Skeletal muscle cell (primary cell): ENCODE data around the gene MMADHC.
"Not testable (repeated sequence)": the region's sequence is repeated elsewhere in the genome, so short reads cannot be mapped to it uniquely, and the experiment has no call there.

Experiments used
- DNase-seq: peaks from one replicate; pipeline ENCODE4 v3.0.0-alpha.2; 2010; ENCODE audit warnings: low read depth
- H3K4me3 ChIP-seq: 2 replicates; pipeline ENCODE4 v1.5.1; 2011; ENCODE audit warnings: low read depth, mild to moderate bottlenecking, control low read depth, low read length, moderate library complexity

Gene MMADHC

DNA sequence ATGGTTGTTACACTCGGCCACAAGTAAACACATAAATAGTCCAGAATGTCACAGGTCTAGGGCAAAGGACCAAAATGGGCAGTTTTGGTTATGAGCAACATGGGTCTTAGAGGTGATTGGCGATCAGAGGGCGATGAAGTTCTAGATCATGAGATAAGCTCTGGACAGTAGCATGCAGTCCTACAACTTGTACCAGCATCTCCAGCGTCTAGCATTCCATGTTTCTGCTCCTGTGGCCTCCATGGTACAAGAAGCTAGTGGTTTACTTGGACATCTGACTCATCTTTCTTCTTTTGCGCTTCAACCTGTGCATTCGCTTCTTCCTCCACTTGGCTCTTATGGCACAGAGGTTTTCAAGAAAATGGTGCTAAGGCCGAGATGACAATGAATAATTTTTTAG is 8.9 kb upstream of the MMADHC start:
- no peak for DNase-seq
- no peak overlapping the region for H3K4me3 ChIP-seq

DNA sequence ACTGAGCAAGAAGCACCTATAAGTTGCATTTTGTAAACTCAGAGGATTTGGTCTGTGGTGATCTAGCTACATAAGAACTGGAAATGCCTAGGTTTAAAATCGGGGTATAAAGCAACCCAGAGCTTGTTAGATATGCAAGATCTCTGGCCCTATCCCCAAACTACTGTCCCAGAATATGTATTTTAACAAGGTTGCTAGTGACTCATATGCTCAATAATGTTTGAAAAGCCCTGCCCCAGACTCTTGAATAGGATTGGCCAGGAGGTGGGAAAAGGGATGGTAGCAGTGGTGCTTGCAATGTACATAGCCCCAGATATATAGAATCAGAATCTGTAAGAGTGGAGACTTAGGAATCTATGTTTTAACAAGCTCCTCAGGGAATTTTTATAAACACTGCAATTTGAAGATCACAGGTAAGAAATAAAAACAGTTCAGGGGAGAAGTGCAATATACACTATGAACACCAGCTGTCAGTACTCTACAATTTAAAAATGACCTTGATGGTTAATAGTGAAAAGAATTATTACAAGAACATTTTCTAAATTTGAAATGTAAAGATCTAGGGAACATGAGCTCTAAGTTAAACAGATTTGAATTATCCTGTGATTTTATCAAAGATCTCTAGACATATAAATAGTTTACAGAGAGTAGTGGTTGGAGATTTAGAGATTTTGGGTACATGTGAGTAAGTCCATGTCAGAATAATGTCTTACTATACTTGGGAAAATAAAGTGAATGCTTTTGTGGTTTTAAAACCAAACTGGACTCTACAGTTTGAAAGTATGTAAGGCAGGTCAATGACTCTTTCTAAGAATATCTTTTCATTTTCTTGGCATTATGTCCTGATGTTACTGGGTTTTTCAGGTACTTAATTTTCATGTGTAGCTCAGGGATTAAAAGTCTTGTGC is 7.7 kb upstream of the MMADHC start:
- H3K4me3 ChIP-seq, result no peak overlapping the region
- DNase-seq, result no peak

DNA sequence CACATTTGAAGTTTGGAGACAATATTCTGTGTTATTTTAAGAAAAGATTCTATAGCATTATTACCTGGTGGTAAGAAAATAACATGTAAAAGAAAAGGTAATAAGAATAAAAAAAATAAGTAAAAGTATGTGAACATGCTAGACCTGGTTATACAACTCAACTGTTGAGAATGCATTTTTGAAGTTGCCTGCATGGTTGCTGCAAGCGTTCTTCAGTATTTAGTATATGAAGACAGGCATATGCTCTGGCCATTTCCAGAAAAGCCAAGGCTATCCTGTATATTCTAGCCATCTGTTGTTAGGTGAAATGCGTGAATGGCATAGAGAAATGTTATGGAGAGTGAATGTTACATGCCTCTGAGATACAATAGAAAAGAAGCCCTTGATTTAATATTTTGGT is 6.8 kb upstream of the MMADHC start:
- DNase-seq, result no peak
- no peak overlapping the region for H3K4me3 ChIP-seq

DNA sequence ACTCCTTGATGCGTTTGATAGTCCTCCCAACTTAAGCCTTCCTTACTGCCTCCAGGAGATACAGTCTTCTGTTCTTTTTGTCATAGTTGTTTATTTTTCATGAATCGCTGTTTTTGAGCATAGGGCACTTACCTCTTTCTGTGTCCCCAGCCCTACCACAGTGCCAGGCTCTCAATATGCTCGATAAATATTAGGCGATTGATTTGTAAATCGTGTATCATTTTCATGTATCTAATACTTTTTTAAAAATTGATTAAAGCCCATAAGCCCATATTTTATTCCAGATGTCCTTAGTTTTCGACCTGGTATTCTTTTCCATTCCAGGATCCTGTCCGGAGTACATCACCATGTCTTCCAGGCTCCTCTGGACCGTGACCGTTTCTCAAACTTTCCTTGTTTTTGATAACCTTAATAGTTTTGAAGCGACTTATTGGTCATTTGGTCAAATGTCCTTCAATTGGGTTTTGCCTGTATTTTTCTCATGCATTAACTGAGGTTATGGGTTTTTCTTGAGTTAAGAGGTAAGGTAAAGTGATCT is 444 bp upstream of the MMADHC start:
- H3K4me3 ChIP-seq, result peak overlapping the region; percentile 63
- no peak for DNase-seq

- peak overlapping the region; percentile 63 for H3K4me3 ChIP-seq
- DNase-seq, result no peak
These were observed 716 bp downstream of the MMADHC start for GRCh38 chr2:149586898-149587219.

DNA sequence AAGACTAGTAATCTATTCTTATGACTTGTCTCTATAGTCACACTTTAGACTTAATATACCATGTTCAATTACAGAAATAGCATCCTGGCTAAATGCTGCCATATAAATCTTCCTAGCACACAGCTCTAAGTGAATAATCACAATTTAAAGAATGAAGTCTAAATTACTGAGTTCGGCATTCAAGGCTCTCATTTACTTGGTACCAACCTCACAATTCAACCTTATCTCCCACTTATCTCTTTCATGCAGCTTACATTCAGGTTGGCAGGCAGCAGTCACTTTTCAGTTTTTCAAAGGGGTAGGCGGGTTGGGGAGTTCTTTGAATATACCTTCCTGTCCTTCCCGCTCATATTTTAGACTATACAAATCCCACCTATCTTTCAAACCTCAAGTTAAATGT is 1.5 kb downstream of the MMADHC start:
- H3K4me3 ChIP-seq, result peak overlapping the region; percentile 63
- DNase-seq, result no peak

DNA sequence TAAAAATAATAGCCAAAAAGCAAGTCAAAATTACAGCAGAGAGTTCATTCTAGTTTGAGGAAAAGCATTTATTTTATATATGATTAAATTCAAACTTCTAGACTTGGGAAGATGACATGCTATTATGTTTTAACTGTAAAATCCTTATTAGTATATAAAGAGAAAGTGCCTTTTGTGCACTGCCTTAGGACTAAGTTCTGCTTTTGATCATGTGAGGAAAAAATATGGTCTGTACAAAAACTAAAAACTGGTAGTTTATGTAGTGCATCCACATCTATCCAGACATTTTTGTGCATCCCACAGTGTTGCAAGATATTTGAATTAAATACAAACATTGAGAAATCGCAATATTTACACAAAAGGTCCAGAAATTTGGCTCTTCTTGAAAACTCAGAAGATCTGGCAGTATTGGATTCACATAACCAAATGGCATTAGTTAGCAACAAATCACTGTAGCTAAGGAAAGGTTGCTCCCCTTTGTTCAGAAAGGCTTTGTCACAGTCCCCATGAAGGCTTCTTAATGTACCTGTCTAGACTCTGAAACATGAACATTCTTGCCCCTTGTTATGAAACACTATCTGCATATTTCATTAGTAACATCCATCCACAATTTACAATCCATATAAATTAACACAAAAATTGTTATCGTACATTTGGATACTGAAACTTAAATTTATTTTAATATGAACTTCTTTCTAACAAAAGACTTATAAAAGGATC is 2.2 kb downstream of the MMADHC start:
- no peak overlapping the region for H3K4me3 ChIP-seq
- no peak for DNase-seq

DNA sequence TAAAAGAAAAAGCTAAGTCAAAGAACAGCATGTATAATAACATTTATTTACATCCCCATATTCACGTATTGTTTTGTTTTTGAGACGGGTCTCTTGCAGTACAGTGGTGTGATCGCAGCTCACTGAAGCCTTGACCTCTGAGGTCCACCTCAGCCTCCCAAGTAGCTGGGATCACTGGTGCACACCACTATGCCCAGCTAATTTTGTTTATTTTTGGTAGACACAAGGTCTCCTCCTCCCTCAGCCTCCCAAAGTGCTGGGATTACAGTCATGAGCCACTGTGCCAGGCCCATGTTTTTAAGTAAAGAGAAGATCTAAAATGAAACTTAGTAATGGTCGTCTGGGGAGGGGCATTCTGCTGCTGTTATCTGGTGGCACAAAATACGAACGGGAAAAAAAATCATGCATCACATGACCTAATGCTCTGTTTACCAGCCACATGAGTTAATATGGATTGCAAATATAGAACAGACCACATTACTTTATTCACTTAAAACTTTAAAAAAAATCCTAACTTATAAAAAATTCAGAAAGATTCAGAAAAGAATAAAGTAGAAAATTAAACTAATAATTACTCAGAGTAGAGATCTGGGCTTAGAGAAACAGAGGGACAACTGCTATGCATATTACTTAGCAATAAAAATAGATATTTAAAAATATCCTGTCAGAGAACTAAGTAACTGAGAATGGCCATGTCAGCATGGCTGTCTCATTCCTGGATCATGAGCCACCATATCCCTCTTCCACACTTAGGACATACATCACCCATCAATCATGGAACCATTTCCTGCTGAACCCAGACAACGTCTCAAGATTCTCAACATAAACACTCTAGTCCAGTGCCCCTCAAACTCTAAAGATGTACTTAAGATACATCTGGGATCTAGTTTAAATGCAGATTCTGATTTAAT is 7.3 kb downstream of the MMADHC start:
- H3K4me3 ChIP-seq, result no peak overlapping the region
- no peak for DNase-seq

GRCh38 chr2:149577269-149577668 is 10.3 kb downstream of the MMADHC start:
- DNase-seq, result no peak

GRCh38 chr2:149575752-149576151 is 11.8 kb downstream of the MMADHC start:
- H3K4me3 ChIP-seq, result no peak overlapping the region
- no peak for DNase-seq

More at GRCh38 chr2:149577269-149577668, 10.3 kb downstream of the MMADHC start:
- no peak overlapping the region for H3K4me3 ChIP-seq

DNA sequence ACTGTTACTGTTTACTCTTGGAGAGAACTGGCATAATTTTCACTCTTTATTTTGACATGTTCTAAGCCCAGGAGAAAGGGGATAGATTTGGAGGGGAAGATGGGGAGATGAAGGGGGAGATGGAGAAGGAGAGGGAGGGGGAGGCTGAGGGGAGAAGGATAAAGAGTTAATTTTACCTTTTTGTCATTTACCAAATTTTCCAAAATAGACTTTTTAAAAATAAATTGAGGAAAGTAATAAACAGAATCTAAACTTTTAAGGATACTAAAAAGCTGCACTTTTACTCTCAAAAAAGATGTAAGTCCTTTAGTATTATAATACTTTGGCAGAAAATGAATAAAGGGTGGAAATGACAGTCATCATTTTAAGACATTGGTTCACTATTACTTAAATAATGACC is 12.3 kb downstream of the MMADHC start:
- no peak for DNase-seq
- H3K4me3 ChIP-seq, result no peak overlapping the region

DNA sequence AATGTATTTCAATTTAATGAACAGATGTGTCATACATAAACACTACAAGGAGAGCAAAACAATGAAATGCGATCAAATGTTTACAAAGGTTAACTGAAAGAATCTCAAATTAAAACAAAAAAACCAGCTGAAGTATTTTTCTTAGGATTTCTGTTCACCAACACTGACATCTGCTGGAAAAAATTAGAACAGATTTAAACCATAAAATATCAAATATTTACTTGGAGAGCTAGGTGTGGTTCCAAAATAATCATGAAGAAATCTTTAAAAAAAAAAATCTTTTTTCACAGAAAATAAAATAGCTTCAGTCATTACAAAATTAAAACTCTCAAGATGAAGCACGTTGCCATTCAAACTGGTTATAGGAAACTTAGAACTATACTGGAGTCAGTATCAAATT is 13.8 kb downstream of the MMADHC start:
- no peak for DNase-seq
- H3K4me3 ChIP-seq, result no peak overlapping the region

- DNase-seq, result no peak
- H3K4me3 ChIP-seq, result no peak overlapping the region
These were observed 15.2 kb downstream of the MMADHC start for GRCh38 chr2:149572102-149572953.

- no peak overlapping the region for H3K4me3 ChIP-seq
- no peak for DNase-seq
These were observed 19.4 kb downstream of the MMADHC start for GRCh38 chr2:149568138-149568537.

- no peak for DNase-seq
These were observed 20.9 kb downstream of the MMADHC start for GRCh38 chr2:149566652-149567051.

GRCh38 chr2:149565625-149566024 is 21.9 kb downstream of the MMADHC start:
- not testable (repeated sequence) for H3K4me3 ChIP-seq, DNase-seq

More at GRCh38 chr2:149566652-149567051, 20.9 kb downstream of the MMADHC start:
- no peak overlapping the region for H3K4me3 ChIP-seq

- H3K4me3 ChIP-seq, result no peak overlapping the region
- DNase-seq, result no peak
These were observed 22.6 kb downstream of the MMADHC start for GRCh38 chr2:149564983-149565382.

DNA sequence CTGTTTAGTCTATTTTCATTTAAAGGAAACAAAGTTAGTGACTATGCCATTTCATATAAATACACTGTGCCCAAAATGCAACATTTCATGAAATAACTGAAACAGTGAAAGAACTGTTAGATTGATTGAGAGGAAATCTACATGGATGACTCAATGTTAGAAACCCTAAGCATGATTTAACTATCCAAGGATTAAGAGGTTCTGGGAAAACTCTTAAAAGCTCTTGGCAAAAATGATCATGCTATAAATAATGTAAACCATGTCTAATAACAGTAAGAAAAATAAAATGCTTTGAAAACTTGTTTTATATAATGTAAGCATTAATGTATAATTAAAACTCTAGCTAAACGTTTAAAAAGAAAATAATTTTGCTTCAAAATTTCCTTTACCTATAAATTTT is 23.5 kb downstream of the MMADHC start:
- no peak for DNase-seq
- no peak overlapping the region for H3K4me3 ChIP-seq

DNA sequence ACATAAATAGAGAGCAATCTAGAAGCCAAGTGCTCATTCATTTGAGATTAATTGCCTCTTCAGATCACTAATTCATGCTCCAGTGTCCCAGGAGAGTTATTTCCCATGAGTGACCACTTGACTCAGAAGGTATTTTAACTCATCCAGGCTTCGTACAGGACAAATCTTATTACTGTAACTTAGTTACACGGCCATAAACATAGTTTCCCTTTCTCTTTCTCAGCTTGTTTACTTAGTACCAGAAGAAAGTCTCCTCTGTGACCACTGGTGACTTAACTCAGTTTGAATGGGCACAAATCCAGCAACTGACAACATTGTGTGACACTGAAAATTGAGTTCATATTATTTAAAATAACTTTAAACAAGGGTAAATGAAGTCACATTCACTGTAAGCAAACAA is 25.3 kb downstream of the MMADHC start:
- no peak overlapping the region for H3K4me3 ChIP-seq
- no peak for DNase-seq
